HEK293 (cell line): Measurements from ENCODE around the gene SYDE1.
A peak's percentile ranks its signal among the peaks of the same experiment; 100 is the strongest.

Experiments used
- CTCF ChIA-PET: fragments of 350-600 bp; formaldehyde crosslinking; extraction: SDS; loops from one replicate; lab custom pipeline; 2021; ENCODE audit warnings: antibody characterized with exemption; lab: Yijun Ruan, JAX
- POLR2A ChIA-PET: fragments of 300-600 bp; formaldehyde crosslinking; extraction: SDS; loops from one replicate; lab custom pipeline; 2020; ENCODE audit warnings: antibody characterized with exemption, inconsistent platforms; lab: Yijun Ruan, JAX
- H3K27ac ChIP-seq: fragments of 200-500 bp; sonication (Bioruptor generic); 2 replicates; pipeline ENCODE4 v1.5.1; 2014; ENCODE audit warnings: low read depth, low read length, control low read depth, inconsistent platforms; ENCODE audit errors: extremely low read depth
- H3K36me3 ChIP-seq, 2 experiments: fragments of 200-500 bp in 1 of 2; sonication (Bioruptor generic) in 1 of 2; 1 replicate in 1 of 2; 2 replicates in 1 of 2; pipeline ENCODE4 v1.5.1; 2014 to 2017; ENCODE audit warnings: inconsistent platforms in 2 of 2, low read length in 2 of 2; ENCODE audit not compliant: control insufficient read depth in 2 of 2, insufficient read depth in 1 of 2
- H3K4me1 ChIP-seq: fragments of 200-500 bp; sonication (Bioruptor generic); 2 replicates; pipeline ENCODE4 v1.5.1; 2014; ENCODE audit warnings: mild to moderate bottlenecking, low read length, inconsistent platforms; ENCODE audit not compliant: control insufficient read depth, insufficient read depth
- H3K4me3 ChIP-seq: 2 replicates; pipeline ENCODE4 v1.5.1; 2011; ENCODE audit warnings: low read depth, mild to moderate bottlenecking, control low read depth, low read length, moderate library complexity
- H3K9me3 ChIP-seq: fragments of 200-500 bp; sonication (Bioruptor generic); 2 replicates; pipeline ENCODE4 v1.5.1; 2014; ENCODE audit warnings: low read depth, low read length, inconsistent platforms; ENCODE audit not compliant: control insufficient read depth, insufficient read depth
- FEZF1 ChIP-seq: fragments of 450-650 bp; formaldehyde crosslinking; IDR thresholded peaks from 2 replicates; pipeline ENCODE4 v1.5.1; 2016; ENCODE audit warnings: missing biosample characterization, missing genetic modification characterization
- HOXD13 ChIP-seq: sonication (generic); formaldehyde crosslinking; IDR thresholded peaks from 2 replicates; pipeline ENCODE4 v1.8.0; 2022; ENCODE audit warnings: missing genetic modification reagents, borderline replicate concordance
- IKZF3 ChIP-seq: fragments of 450-650 bp; IDR thresholded peaks from 2 replicates; pipeline ENCODE4 v1.5.0; 2018; ENCODE audit warnings: missing biosample characterization, mild to moderate bottlenecking, missing genetic modification characterization, moderate library complexity
- KLF7 ChIP-seq: fragments of 450-650 bp; formaldehyde crosslinking; IDR thresholded peaks from 2 replicates; pipeline ENCODE4 v1.5.1; 2016; ENCODE audit warnings: missing biosample characterization, missing genetic modification characterization, borderline replicate concordance
- MYNN ChIP-seq: fragments of 450-650 bp; formaldehyde crosslinking; IDR thresholded peaks from 2 replicates; pipeline ENCODE4 v1.5.1; 2016; ENCODE audit warnings: missing biosample characterization, missing genetic modification characterization, borderline replicate concordance
- PRDM6 ChIP-seq: fragments of 450-650 bp; formaldehyde crosslinking; IDR thresholded peaks from 2 replicates; pipeline ENCODE4 v1.5.1; 2017; ENCODE audit warnings: missing biosample characterization, missing genetic modification characterization
- SP2 ChIP-seq: fragments of 450-650 bp; formaldehyde crosslinking; IDR thresholded peaks from 2 replicates; pipeline ENCODE4 v1.5.1; 2016; ENCODE audit warnings: missing biosample characterization, missing genetic modification characterization
- SP3 ChIP-seq: fragments of 450-650 bp; formaldehyde crosslinking; IDR thresholded peaks from 2 replicates; pipeline ENCODE4 v1.5.1; 2016; ENCODE audit warnings: missing biosample characterization, missing genetic modification characterization
- SP7 ChIP-seq: fragments of 450-650 bp; formaldehyde crosslinking; IDR thresholded peaks from 2 replicates; pipeline ENCODE4 v1.5.1; 2016; ENCODE audit warnings: missing biosample characterization, missing genetic modification characterization
- YY1 ChIP-seq: fragments of 450-650 bp; formaldehyde crosslinking; IDR thresholded peaks from 2 replicates; pipeline ENCODE4 v1.5.1; 2018; ENCODE audit warnings: missing biosample characterization, missing genetic modification characterization
- ZBTB1 ChIP-seq: fragments of 450-650 bp; formaldehyde crosslinking; IDR thresholded peaks from 2 replicates; pipeline ENCODE4 v1.5.1; 2016; ENCODE audit warnings: missing biosample characterization, missing genetic modification characterization
- ZBTB20 ChIP-seq: fragments of 450-650 bp; formaldehyde crosslinking; IDR thresholded peaks from 2 replicates; pipeline ENCODE4 v1.5.1; 2016; ENCODE audit warnings: missing biosample characterization, missing genetic modification characterization
- ZNF202 ChIP-seq: fragments of 450-650 bp; formaldehyde crosslinking; IDR thresholded peaks from 2 replicates; pipeline ENCODE4 v1.5.1; 2016; ENCODE audit warnings: missing biosample characterization, missing genetic modification characterization, borderline replicate concordance
- ZNF239 ChIP-seq: fragments of 450-650 bp; formaldehyde crosslinking; IDR thresholded peaks from 2 replicates; pipeline ENCODE4 v1.5.1; 2016; ENCODE audit warnings: missing biosample characterization, missing genetic modification characterization
- ZNF274 ChIP-seq, 2 experiments: fragments of 200-500 bp in 1 of 2; fragments of 450-650 bp in 1 of 2; sonication (Bioruptor generic) in 1 of 2; formaldehyde crosslinking in 1 of 2; IDR thresholded peaks; 2 replicates each; pipeline versions ENCODE4 v1.5.1 to v1.6.1; 2014 to 2016; ENCODE audit warnings: borderline replicate concordance in 1 of 2, inconsistent platforms in 1 of 2, low read length in 1 of 2, missing biosample characterization in 1 of 2, missing genetic modification characterization in 1 of 2
- ZNF324 ChIP-seq: fragments of 450-650 bp; formaldehyde crosslinking; IDR thresholded peaks from 2 replicates; pipeline ENCODE4 v1.5.1; 2016; ENCODE audit warnings: missing biosample characterization, missing genetic modification characterization
- ZNF335 ChIP-seq: fragments of 450-650 bp; formaldehyde crosslinking; conservative IDR thresholded peaks from 2 replicates; pipeline ENCODE4 v1.5.1; 2016; ENCODE audit warnings: missing biosample characterization, missing genetic modification characterization
- ZNF394 ChIP-seq: fragments of 450-650 bp; formaldehyde crosslinking; IDR thresholded peaks from 2 replicates; pipeline ENCODE4 v1.5.1; 2016; ENCODE audit warnings: missing biosample characterization, missing genetic modification characterization, mild to moderate bottlenecking, moderate library complexity, borderline replicate concordance
- ZNF416 ChIP-seq: fragments of 450-650 bp; formaldehyde crosslinking; IDR thresholded peaks from 2 replicates; pipeline ENCODE4 v1.5.1; 2016; ENCODE audit warnings: missing biosample characterization, missing genetic modification characterization
- ZNF48 ChIP-seq: fragments of 450-650 bp; formaldehyde crosslinking; IDR thresholded peaks from 2 replicates; pipeline ENCODE4 v1.5.1; 2016; ENCODE audit warnings: missing biosample characterization, missing genetic modification characterization
- ZNF488 ChIP-seq: fragments of 450-650 bp; formaldehyde crosslinking; IDR thresholded peaks from 2 replicates; pipeline ENCODE4 v1.5.1; 2016; ENCODE audit warnings: missing biosample characterization, missing genetic modification characterization
- ZNF501 ChIP-seq: fragments of 450-650 bp; formaldehyde crosslinking; IDR thresholded peaks from 2 replicates; pipeline ENCODE4 v1.5.1; 2016; ENCODE audit warnings: missing biosample characterization, missing genetic modification characterization
- ZNF513 ChIP-seq: fragments of 450-650 bp; IDR thresholded peaks from 2 replicates; pipeline ENCODE4 v1.5.1; 2018; ENCODE audit warnings: missing biosample characterization, missing genetic modification characterization
- ZNF521 ChIP-seq: fragments of 450-650 bp; formaldehyde crosslinking; IDR thresholded peaks from 2 replicates; pipeline ENCODE4 v1.5.1; 2017; ENCODE audit warnings: missing biosample characterization, mild to moderate bottlenecking, missing genetic modification characterization
- ZNF585B ChIP-seq: fragments of 450-650 bp; formaldehyde crosslinking; IDR thresholded peaks from 2 replicates; pipeline ENCODE4 v1.5.1; 2016; ENCODE audit warnings: missing biosample characterization, missing genetic modification characterization
- ZNF623 ChIP-seq: fragments of 450-650 bp; formaldehyde crosslinking; IDR thresholded peaks from 2 replicates; pipeline ENCODE4 v1.5.1; 2016; ENCODE audit warnings: missing biosample characterization, missing genetic modification characterization
- ZNF654 ChIP-seq: fragments of 450-650 bp; formaldehyde crosslinking; IDR thresholded peaks from 2 replicates; pipeline ENCODE4 v1.5.1; 2016; ENCODE audit warnings: low read depth, missing biosample characterization, missing genetic modification characterization
- ZNF660 ChIP-seq: fragments of 450-650 bp; IDR thresholded peaks from 2 replicates; pipeline ENCODE4 v1.5.1; 2018; ENCODE audit warnings: missing biosample characterization, mild to moderate bottlenecking, missing genetic modification characterization
- ZNF692 ChIP-seq: fragments of 450-650 bp; formaldehyde crosslinking; IDR thresholded peaks from 2 replicates; pipeline ENCODE4 v1.5.1; 2016; ENCODE audit warnings: missing biosample characterization, missing genetic modification characterization
- ZNF837 ChIP-seq: fragments of 450-650 bp; formaldehyde crosslinking; IDR thresholded peaks from 2 replicates; pipeline ENCODE4 v1.5.1; 2016; ENCODE audit warnings: missing biosample characterization, missing genetic modification characterization
- ZNF843 ChIP-seq: fragments of 450-650 bp; formaldehyde crosslinking; IDR thresholded peaks from 2 replicates; pipeline ENCODE4 v1.5.1; 2016; ENCODE audit warnings: missing biosample characterization, missing genetic modification characterization
- ZSCAN16 ChIP-seq: fragments of 450-650 bp; formaldehyde crosslinking; IDR thresholded peaks from 2 replicates; pipeline ENCODE4 v1.5.1; 2016; ENCODE audit warnings: missing biosample characterization, missing genetic modification characterization
- ZSCAN30 ChIP-seq: fragments of 450-650 bp; IDR thresholded peaks from 2 replicates; pipeline ENCODE4 v1.5.1; 2018; ENCODE audit warnings: missing biosample characterization, mild to moderate bottlenecking, missing genetic modification characterization, moderate library complexity

Gene SYDE1

GRCh38 chr19:15107061-15108010, at the start of gene SYDE1:
Gene SYDE1, plus strand, starts transcription at chr19:15107401. Its CDS starts 33 bp downstream, at chr19:15107434.
- Histone ChIP-seq H3K4me1 (no peaks in the 10 kb centered on the region; the same call in 1 of the 2 replicates), H3K27ac (peak within 1 kb of the TSS; percentile 16; the same call in 1 of the 2 replicates), H3K9me3 (no peaks in the 10 kb centered on the region; the same call in 1 of the 2 replicates), H3K4me3 (peak within 1 kb of the TSS; percentile 76), H3K36me3 (peaks cover 0 to 27% of the 10 kb centered on the region in 2 experiments; a peak in 1 of 3 replicates)
- POLR2A ChIA-PET, result no interaction called here
- CTCF ChIA-PET, result interaction anchor here (0.7 to 2.2 kb wide), 2 partner anchors 15 to 381 kb away, joined by 3 to 10 read pairs; no protein-coding TSS in a partner anchor
- no peak for TF ChIP-seq ZNF654 (tag by site-specific recombination)
- TF ChIP-seq ZNF239 (tag by site-specific recombination), result no peak
- no peak for TF ChIP-seq ZNF585B (tag by site-specific recombination)
- TF ChIP-seq ZNF48, result no peak
- no peak for TF ChIP-seq KLF7 (tag by site-specific recombination)
- peak; percentile 86 for TF ChIP-seq ZNF335 (tag by site-specific recombination)
- TF ChIP-seq ZNF488 (tag by site-specific recombination), result no peak
- TF ChIP-seq HOXD13 (CRISPR knock-in tag), result no peak
- no peak for TF ChIP-seq ZNF837 (tag by site-specific recombination)
- TF ChIP-seq PRDM6 (tag by site-specific recombination), result no peak
- no peak for TF ChIP-seq ZNF202 (tag by site-specific recombination)
- TF ChIP-seq ZNF623 (tag by site-specific recombination), result no peak
- peak; percentile 36; the same call in 1 of the 2 replicates for TF ChIP-seq IKZF3 (tag by site-specific recombination)
- no peak for TF ChIP-seq ZNF660 (tag by site-specific recombination)
- no peak for TF ChIP-seq ZNF501 (tag by site-specific recombination)
- no peak for TF ChIP-seq FEZF1 (tag by site-specific recombination)
- TF ChIP-seq SP7, result 0 out of 2 replicates have a peak, but pooled peaks have one; percentile 9
- no peak for TF ChIP-seq ZNF843 (tag by site-specific recombination)
- peak; percentile 78 for TF ChIP-seq ZBTB20 (tag by site-specific recombination)
- TF ChIP-seq ZNF394 (tag by site-specific recombination), result no peak
- TF ChIP-seq SP2 (tag by site-specific recombination), result peak; percentile 56
- TF ChIP-seq ZNF513 (tag by site-specific recombination), result no peak
- no peak for TF ChIP-seq ZSCAN16 (tag by site-specific recombination)
- TF ChIP-seq ZNF692 (tag by site-specific recombination), result 0 out of 2 replicates have a peak, but pooled peaks have one; percentile 23
- no peak for TF ChIP-seq ZNF324 (tag by site-specific recombination)
- no peak for TF ChIP-seq MYNN (tag by site-specific recombination)
- TF ChIP-seq SP3 (tag by site-specific recombination), result peak; percentile 39; the same call in 1 of the 2 replicates
- peak; percentile 10; the same call in 1 of the 2 replicates for TF ChIP-seq ZSCAN30 (tag by site-specific recombination)
- no peak for TF ChIP-seq ZNF521
- TF ChIP-seq ZNF274 (IDR thresholded peaks at IDR 0.05; ENCODE audit: low read length), result no peak
- TF ChIP-seq ZNF274 (tag by site-specific recombination; IDR thresholded peaks at IDR 0.05; ENCODE audit: borderline replicate concordance), result no peak
- TF ChIP-seq ZBTB1, result no peak
- TF ChIP-seq YY1 (tag by site-specific recombination), result no peak
- no peak for TF ChIP-seq ZNF416 (tag by site-specific recombination)
